ENCODE results near the gene AFF4.
"Not testable (repeated sequence)": the region's sequence is repeated elsewhere in the genome, so short reads cannot be mapped to it uniquely, and the experiment has no call there.

Gene AFF4
- total RNA-seq: 135 to 261 reads per million in 2 donors

DNA sequence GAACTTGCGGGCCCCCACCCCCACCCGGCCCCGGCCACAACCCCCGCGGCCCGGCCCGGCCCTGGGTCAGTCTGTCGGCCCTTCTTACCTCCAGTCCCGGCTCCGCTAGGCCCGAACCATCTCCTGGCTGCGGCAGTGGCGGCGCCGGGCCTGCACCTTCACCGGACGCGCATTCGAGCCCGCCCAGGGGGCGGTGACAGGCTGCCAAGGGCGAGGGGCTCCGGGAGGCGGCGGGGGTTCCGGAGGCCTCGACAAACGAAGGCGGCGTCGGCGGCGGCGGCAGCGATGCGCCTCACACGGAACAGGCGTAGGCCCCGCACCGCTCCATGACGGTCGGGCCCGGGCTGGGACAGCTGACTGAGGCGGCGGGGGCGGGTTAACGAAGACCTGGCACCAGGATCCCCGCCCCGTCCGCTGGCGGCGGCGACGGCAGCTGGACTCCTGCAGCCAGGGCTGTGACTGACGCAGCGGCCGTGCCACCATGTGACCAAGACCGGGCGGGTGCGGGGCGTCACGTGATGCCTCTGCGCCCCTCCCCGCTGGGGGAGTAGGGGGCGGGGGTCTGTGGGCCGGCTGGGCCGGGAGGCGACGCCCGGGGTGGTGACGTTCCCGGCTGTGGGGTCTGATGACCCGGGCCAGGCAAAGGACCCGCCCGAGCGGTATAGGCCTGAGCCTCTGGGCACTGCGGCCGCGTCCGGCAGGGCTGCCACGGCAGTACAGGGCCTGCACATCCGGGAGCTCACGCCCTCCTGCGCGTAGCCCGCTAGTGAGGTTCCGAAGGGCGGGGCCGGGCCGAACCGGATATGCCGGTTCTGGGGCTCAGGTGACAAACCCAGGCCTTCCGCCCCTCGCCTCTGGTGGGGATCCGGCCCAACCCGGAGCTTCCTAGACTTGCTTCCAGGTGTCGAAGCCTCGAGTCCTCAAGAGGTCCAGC is at the start of gene AFF4:
Gene AFF4, minus strand, starts transcription at position 464 of the 934 bp plus-strand sequence. CDS start 26,445 bp downstream, outside the sequence.
- DNase-seq: peak; percentile 66 to 95 (median 77)

GRCh38 chr5:133008455-133008854 is 45.0 kb upstream of the AFF4 start:
- not testable (repeated sequence) for DNase-seq

DNA sequence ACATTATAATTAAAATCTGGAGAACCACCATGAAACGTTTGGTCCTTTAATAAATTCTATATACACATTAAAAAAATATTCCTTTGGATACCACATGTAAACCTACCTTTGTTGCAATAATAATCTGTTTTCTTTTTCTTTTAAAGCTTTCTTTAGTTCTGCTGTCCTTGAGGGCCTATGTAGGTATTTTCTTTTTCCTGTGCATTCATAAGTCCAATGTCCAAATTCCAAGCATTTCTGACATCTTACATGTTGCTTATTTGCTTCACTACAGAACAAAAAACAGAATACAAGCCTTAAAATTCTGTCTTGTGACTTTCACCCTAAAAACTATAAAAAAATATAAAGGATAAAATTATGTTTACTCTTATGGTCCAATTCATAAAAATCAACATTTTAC is 43.2 kb upstream of the AFF4 start:
- DNase-seq: no peak

DNA sequence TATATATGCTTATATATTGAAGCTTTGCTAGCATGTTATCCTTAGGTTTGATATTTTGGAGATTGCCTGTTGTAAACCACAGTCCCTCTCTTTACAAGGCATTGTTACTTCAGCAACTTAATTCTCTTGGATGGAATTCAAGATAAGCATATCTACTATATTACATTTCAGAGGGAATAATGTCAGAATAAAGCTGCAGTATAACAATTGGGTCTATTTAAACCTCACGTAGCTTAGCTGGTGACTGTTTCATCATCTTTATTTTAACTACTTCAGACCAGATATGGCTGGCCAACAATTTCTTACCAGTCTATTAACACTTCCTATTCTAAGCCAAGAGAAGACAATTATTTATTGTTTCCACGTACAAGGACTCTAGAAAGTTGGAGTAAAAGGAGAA is 35.8 kb upstream of the AFF4 start:
- no peak for DNase-seq

GRCh38 chr5:132998556-132998955 is 35.1 kb upstream of the AFF4 start:
- no peak for DNase-seq

- DNase-seq: no peak
Observed at GRCh38 chr5:132996307-132996706, 32.9 kb upstream of the AFF4 start.

DNA sequence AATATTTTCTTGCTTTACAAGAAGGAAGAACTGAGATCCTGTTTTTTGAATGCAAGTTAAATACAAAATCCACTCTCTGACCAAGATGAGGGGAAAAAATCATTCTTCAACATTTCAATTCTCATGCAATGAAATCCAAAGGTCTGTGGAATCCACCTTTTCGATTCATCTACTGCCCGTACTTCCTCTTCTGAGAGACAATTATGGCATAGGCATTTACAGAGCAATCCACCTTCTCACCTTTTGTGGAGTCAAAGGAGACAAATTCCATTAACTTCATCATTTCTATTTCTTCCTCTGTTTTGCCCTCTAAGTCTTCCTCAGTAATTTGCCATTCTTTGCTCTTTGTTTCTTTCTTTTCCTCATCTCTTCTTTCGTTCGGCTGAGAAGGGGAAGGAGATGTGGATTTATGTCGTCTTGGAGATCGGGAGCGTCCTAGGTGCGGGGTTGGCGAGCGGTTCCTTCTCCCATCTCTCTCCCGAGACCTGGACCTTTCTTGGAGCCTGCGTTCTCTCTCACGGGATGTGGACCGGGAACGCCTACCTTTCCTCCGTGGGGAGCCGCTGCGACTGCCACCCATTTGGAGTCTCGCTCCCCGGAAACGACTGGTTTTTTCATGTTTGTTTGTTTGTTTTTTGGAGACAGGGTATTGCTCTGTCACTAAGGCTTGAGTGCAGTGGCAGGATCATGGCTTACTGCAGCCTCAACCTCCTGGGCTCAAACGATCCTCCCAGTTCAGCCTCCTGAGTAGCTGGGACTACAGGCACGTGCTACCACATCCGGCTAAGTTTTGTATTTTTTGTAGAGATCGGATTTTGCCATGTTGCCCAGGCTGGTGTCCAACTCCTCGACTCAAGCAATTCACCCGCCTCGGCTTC is 24.3 kb upstream of the AFF4 start:
- no peak for DNase-seq

DNA sequence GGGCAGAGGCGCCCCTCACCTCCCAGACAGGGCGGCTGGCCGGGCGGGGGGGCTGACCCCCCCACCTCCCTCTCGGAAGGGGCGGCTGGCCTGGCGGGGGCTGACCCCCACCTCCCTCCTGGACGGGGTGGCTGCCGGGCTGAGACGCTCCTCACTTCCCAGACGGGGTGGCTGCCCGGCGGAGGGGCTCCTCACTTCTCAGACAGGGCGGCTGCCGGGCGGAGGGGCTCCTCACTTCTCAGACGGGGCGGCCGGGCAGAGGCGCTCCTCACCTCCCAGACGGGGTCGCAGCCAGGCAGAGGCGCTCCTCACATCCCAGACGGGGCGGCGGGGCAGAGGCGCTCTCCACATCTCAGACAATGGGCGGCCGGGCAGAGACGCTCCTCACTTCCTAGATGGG is 19.5 kb upstream of the AFF4 start:
- DNase-seq: not testable (repeated sequence)

DNA sequence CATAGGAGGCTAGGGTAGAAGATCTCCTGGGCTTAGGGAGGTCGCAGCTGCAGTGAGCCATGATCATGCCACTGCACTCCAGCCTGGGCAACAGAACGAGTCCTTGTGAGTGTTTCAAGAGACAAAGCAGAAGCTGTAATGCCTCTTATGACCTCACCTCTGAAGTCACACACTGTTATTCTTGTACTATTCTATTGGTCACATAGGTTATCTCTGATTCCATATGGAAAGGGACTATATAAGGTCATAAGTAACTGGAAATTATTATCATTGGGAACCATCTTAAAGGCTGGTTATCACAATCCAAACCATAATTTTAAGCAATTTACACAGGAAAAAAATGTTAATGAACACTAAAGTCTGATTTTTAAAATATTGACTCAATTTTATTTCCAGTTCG is 17.9 kb upstream of the AFF4 start:
- DNase-seq: no peak

DNA sequence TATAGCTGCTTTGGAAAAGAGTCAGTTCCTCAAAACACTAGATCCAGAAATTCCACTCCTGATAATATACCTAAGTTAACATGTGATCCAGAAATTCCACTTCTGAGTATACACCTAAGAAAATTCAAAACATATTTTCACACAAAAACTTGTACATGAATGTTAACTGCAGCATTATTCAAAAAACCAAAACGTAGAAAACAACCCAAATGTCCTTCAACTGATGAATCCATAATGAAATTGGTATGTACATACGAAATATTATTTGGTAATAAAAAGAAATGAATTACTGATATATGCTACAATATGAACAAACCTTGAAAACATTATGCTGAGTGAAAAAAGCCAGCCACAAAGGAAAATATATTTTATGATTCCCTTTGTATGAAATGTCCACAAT is 16.5 kb upstream of the AFF4 start:
- no peak for DNase-seq

DNA sequence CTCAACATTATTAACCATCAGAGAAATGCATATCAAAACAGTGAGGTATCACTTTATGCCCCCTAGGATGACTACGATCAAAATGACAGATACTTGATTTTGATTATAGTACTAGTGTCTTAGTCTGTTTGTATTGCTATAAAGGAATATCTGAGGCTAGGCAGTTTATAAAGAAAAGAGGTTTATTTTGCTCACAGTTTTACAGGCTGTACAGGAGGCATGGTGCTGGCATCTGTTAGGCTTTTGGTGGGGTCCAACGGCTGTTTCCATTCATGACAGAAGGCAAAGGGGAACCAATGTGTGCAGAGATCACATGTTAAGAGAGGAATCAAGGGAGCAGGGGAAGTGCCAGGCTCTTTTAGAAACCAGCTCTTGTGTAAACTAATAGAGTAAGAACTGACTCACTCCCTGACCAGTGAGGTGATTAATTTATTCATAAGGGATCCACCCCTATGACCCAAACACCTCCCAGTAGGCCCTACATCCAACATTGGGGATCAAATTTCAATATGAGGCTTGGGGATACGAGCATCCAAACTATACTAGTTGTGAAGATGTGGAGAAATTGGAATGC is 16.0 kb upstream of the AFF4 start:
- DNase-seq: no peak

GRCh38 chr5:132976852-132977251 is 13.4 kb upstream of the AFF4 start:
- DNase-seq: no peak

DNA sequence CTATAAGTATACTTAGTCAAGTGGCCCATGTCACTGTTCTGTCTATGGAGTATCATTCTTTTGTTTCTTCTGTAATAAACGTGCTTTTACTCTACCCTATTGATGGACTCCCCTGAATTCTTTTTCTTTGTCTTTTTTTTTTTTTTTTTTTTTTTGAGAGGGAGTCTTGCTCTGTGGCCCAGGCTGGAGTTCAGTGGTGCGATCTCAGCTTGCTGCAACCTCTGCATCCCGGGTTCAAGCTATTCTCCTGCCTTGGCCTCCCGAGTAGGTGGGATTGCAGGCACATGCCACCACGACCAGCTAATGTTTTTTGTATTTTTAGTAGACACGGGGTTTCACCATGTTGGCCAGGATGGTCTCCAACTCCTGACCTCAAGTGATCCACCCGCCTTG is 9.0 kb upstream of the AFF4 start:
- DNase-seq: not testable (repeated sequence)

DNA sequence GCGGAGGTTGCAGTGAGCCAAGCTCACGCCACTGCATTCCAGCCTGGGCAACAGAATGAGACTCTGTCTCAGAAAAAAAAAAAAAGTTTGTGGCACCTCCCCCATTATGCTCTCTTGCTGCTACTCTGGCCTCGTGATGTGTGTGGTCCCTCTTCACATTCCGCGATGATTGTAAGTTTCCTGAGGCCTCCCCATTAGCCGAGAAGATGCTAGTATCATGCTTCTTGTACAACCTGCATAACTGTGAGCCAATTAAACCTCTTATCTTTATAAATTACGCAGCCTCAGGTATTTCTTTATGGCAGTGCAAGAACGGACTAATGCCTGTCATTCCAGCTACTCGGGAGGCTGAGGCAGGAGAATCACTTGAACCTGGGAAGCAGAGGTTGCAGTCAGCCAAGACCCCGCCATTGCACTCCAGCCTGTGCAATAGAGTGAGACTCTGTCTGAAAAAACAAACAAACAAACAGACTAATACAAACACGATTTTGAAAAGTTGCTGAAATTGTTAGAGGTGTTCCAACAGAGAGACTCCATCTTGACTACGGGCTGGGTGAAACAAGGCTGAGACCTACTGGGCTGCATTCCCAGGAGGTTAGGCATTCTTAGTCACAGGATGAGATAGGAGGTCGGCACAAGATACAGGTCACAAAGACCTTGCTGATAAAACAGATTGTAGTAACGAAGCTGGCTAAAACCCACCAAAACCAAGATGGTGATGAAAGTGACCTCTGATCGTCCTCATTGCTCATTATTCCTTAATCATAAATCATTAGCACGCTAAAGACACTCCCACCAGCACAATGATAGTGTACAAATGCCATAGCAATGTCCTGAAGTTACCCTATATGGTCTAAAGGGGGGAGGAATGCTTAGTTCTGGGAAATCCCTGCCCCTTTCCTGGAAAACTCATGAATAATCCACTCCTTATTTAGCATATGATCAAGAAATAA is 8.3 kb upstream of the AFF4 start:
- DNase-seq: no peak

DNA sequence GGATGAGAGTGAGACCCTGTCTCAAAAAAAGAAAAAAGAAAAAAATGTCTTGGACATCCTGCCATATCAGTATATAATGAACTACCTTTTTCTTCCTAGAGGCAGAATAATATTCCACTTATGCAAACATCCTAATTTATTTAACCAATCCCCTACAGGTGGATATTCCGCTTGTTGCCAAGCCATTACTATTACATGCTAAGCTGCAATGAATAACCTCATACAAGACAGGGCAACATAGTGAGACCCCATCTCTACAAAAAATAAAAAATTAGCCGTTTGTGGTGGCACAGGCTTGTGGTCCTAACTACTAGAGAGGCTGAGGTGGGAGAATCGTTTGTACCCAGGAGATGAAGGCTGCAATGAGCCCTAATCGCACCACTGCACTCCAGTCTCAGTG is 1.7 kb upstream of the AFF4 start:
- no peak for DNase-seq

DNA sequence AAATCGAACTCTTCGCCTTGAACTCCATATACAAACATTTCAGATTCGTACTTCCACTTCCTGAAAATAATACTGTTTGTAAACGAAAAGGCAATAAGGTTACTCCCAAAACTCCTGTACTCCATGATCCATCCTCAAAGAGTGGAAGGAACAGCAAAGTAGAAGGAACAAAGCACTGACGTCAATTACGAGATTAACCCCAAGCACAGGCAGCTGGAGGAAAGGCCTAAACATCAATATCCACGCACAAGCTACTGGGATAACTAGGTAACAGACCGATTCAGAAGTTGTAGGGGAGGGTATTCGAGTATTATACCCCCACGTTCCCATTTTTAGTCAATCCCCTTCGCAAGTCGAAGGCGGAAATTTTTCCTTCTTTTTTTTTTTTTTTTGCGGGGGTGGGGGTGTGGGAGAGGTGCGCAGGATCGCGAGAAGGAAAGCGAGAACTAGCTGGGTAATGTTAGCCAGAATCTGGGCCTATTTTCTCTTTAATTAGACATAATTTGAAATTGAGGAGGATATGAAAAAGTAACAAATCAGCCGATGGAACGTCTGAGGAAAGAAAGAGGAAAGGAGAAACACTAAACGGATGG is 909 bp downstream of the AFF4 start:
- DNase-seq: peak in 2 of 5 experiments; percentile 12 to 53

DNA sequence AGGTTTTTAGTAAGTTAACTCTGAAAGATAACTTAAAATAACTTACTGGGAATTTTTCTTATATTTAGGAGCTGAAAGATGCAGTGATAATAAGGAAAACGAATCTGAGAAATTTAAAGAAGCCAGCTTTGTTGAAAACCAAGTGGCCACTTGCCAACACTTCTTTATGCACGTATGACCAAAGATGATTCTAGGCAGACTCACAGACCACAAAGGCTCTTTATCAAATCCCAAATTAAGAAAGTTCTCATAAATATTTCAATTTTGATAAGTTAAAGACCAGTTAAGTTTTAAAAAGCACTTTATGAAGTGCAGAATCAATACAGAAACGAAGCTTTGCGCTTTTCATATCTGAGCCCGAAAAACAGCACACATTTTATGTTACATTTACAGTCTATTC is 1.5 kb downstream of the AFF4 start:
- peak in 1 of 5 experiments; percentile 17 for DNase-seq

DNA sequence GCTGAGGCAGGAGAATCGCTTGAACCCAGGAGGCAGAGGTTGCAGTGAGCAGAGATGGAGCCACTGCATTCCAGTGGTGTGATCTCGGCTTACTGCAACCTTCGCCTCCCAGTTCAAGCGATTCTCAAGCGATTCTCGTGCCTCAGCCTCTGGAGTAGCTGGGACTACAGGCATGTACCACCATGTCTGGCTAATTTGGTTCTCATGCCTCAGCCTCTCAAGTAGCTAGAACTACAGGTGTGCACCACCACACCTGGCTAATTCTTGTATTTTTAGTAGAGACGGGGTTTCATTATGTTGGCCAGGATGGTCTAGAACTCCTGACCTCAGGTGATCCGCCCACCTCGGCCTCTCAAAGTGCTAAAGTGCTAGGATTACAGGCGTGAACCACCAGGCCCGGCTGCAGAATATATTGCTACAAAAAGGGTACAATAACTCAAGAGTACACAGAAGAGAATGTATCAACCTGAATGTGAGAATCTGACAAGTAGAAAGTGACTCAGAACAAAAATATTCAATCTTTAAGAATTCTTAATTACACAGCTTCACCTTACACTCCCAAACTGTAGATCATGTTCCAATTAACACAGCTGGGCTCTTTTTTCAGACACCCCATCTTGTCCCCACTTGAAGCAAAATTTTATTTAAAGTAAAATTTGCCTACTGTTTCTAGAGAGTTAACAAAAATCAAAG is 2.2 kb downstream of the AFF4 start:
- not testable (repeated sequence) for DNase-seq

DNA sequence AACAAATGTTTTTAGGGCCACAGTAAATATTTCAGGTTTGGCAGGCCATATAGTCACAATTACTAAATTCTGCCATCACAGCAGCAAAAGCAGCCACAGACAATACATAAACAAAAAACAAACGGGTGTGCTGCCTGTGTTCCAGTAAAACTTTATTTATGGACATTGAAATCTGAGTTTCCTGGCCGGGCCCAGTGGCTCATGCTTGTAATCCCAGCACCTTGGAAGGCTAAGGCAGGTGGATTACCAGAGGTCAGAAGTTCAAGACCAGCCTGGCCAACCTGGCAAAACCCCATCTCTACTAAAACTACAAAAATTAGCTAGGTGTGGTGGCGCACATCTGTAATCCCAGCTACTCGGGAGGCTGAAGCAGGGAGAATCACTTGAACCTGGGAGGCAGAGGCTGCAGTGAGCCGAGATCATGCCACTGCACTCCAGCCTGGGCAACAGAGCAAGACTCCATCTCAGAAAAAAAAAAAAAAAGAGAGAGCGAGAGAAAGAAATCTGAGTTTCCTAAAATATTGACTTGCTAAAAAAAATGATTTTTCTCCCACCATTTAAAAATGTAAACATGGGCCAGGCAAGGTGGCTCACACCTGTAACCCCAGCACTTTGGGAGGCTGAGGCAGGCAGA is 7.2 kb downstream of the AFF4 start:
- DNase-seq: not testable (repeated sequence)

DNA sequence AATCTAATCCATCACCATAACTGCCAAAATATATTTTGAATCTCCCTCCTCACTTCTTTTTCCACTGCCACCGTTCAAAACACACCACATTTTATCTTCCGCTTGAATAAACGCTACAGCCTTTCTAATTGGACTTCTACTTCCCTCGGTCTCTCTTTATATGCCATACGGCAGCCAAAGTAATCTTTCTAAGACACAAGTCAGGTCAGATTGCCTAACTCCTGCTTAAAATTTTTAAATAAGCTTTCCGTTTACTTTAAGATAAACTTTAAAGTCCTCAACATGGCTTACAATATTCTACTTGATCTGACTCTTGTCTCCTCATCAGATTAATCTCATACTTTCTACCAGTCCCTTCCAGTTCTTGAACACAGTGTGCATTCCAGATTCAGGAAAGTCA is 9.7 kb downstream of the AFF4 start:
- no peak for DNase-seq

Data from T-helper 2 cell (primary cell).